GM12801 (cell line): ENCODE results near the gene LDLRAD3.

Source experiments
- TF ChIP-seq, protein P1 (sequence below): IDR thresholded peaks from one replicate; pipeline ENCODE4 v1.5.1; 2011; ENCODE audit warnings: control low read depth; ENCODE audit not compliant: insufficient read length; ENCODE audit errors: extremely low read depth

LDLRAD3 gene

DNA sequence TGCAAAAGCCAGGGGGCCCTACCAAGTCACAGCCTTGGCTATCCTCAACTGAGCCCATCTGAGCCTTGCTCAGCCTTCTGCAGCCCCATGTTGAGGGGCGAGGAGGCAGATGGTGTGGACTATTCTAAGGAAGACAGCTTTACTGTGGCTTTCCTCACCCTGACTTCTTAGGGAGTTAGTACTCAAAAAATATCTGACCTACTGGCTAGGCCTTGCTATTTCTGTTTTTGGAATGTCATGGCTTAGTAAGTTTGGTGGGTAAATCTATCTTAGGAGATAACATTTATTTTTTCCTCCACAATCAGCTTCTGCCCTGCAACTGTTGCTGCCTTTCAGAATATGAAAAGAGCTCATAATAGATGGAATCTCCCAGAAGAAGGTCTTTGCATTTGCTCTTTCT lies 80.9 kb downstream of the LDLRAD3 start:
- TF ChIP-seq, protein P1, sequence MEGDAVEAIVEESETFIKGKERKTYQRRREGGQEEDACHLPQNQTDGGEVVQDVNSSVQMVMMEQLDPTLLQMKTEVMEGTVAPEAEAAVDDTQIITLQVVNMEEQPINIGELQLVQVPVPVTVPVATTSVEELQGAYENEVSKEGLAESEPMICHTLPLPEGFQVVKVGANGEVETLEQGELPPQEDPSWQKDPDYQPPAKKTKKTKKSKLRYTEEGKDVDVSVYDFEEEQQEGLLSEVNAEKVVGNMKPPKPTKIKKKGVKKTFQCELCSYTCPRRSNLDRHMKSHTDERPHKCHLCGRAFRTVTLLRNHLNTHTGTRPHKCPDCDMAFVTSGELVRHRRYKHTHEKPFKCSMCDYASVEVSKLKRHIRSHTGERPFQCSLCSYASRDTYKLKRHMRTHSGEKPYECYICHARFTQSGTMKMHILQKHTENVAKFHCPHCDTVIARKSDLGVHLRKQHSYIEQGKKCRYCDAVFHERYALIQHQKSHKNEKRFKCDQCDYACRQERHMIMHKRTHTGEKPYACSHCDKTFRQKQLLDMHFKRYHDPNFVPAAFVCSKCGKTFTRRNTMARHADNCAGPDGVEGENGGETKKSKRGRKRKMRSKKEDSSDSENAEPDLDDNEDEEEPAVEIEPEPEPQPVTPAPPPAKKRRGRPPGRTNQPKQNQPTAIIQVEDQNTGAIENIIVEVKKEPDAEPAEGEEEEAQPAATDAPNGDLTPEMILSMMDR: no peak

DNA sequence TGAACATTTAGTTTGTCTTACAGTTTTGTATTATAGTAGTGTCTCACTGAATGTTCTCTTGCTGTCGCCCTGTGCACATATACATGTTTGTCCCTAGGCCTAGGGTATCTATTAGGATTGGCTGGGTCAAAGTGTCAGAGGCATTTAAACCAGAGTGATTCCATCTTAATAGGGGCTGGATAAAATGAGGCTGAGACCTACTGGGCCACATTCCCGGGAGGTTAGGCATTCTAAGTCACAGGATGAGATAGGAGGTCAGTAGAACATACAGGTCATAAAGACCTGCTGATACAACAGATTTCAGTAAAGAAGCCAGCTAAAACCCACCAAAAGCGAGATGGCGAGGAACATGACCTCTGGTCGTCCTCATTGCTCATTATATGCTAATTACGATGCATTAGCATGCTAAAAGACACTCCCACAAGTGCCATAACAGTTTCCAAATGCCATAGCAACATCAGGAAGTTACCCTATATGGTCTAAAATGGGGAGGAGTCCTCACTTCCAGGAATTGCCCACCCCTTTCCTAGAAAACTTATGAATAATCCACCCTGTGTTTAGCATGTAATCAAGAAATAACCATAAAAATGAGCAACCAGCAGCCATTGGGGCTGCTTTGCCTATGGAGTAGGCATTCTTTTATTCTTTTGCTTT lies 82.6 kb downstream of the LDLRAD3 start:
- TF ChIP-seq, protein P1: no peak

DNA sequence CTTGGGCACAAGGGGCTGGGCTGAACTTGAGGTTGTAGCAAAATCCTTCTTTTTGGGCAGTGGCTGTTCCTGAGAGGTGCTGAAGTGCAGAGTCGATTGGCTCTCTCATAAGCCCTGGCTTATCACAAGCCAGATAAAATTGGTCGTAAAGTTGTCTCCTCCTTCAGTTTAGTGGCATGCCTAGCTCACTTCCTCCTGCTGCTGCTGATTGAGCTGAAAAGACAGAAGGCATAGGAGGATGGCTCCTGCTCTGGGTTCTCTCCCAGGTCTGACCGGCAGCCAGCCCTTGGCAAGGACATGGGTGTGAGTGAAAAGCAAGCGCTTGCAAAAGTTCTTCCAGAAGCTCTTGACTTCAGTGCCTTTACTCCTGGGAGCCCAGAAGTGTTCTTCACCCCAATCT lies 83.9 kb downstream of the LDLRAD3 start:
- TF ChIP-seq, protein P1: no peak

DNA sequence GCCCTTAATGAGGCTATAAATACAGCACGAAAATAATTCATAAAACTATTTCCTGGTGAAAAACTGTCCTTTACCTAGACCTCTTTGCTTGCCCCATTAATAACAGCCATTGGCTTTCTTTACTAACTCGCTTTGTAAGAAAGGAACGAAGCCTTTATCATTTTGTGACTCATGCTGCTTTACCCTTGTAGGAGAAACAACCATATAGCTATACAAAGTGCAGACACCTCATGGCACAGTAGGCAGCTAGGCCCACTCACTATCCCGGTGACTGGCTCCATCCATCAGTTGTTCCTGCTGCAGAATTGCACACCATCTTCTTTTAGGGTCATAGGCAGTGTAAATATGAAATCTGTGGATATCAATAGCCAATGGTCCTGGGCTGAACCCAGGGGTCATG lies 85.8 kb downstream of the LDLRAD3 start:
- TF ChIP-seq, protein P1: no peak

DNA sequence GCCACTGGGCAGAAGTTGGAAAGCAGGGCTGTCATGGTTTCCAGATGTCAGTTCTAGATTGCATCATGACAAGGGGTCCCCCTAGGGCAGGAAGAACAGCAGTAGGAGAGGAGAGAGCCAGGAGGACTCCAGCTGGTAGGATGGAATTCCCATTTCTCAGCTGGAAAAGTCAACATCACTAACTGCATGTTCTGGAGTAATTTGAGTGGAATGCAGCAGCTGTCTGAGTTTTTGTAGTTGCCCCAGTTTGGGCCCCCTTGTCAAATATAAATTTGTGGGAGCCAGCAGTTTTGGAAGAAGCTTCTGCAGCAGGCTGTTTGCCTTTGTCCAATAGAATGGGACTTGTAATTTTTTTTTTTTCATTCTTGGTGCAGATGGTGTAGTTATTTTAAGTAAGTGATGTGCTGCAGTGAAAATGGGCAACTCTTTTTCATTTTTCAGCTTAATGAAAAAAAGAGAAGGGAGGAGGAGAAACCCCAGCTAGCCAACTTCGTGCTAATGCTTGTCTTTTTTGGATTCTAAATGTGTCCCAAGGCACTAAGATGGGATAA lies 86.9 kb downstream of the LDLRAD3 start:
- TF ChIP-seq, protein P1: no peak

DNA sequence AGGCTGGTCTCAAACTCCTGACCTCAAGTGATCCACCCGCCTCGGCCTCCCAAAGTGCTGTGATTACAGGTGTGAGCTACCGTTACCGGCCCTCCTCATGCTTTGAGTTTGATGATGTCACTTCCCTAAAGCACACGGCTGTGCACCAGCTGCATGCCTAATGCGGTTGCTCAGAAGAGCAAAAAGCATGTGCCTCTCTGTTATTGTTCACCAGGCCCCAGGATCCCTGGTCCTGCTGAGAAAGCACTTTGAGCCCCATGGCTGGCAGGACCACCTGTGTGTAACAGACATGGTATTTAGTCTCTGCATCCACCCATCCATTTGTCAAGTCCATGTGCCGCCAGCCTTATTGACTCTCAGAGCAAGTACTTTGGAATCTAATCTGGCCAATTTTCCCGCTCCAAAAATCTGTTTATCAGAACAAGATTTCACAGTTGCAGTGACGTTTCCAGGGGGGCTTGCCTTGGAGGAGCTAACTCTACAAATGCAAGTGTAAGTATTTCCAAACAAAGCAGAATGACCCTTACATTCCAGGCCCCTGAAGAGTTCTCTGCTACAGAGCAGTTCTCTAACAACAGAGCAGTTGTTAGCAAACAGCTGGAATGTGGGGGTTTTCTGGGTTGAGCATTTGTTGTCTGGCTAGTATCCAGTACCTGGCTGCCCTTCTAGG lies 89.4 kb downstream of the LDLRAD3 start:
- TF ChIP-seq, protein P1: no peak

DNA sequence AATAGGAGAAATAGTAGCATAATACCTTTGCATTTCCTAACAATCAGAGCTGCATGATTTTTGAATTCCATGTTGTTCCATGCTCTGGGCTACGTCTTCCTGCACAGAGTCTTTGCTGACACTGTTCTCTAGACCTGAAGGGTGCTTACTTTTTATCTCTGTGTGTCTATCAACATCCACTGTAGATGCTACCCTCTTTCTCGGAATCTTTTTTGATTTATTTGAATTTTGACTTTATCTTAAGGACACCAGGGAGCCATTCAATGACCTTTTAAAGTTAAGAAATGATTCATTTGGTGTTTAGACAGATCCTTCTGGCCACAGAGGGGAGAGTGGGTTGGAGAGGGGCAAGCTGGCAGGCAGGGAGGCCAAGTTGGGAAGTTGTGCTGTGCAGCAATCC lies 90.1 kb downstream of the LDLRAD3 start:
- TF ChIP-seq, protein P1: no peak
